SK-N-DZ (cell line): ENCODE data around the gene LIG3.
"Not testable (repeated sequence)": the region's sequence is repeated elsewhere in the genome, so short reads cannot be mapped to it uniquely, and the experiment has no call there.

Experiments
- DNase-seq: peaks from one replicate; pipeline ENCODE4 v3.0.0-alpha.2; 2015; ENCODE audit warnings: low spot score

Gene LIG3

GRCh38 chr17:35038453-35038852, 58.1 kb downstream of the LIG3 start:
- DNase-seq, result no peak

- DNase-seq, result no peak
Measured at GRCh38 chr17:35041390-35041789, 61.1 kb downstream of the LIG3 start.

GRCh38 chr17:35044181-35044580, 63.9 kb downstream of the LIG3 start:
- DNase-seq, result no peak

GRCh38 chr17:35045458-35045979, 65.2 kb downstream of the LIG3 start:
- not testable (repeated sequence) for DNase-seq

- DNase-seq, result no peak
Measured at GRCh38 chr17:35046245-35046644, 65.9 kb downstream of the LIG3 start.

GRCh38 chr17:35046740-35047283, 66.5 kb downstream of the LIG3 start:
- DNase-seq, result peak; percentile 12

- no peak for DNase-seq
Measured at GRCh38 chr17:35048685-35049379, 68.5 kb downstream of the LIG3 start.

- no peak for DNase-seq
Measured at GRCh38 chr17:35050170-35050569, 69.9 kb downstream of the LIG3 start.

- no peak for DNase-seq
Measured at GRCh38 chr17:35051183-35051578, 70.9 kb downstream of the LIG3 start.

- no peak for DNase-seq
Measured at GRCh38 chr17:35051579-35052240, 71.4 kb downstream of the LIG3 start.

GRCh38 chr17:35052241-35052610, 71.9 kb downstream of the LIG3 start:
- DNase-seq, result no peak

GRCh38 chr17:35052780-35053179, 72.5 kb downstream of the LIG3 start:
- DNase-seq, result no peak

- DNase-seq, result no peak
Measured at GRCh38 chr17:35053204-35053603, 72.9 kb downstream of the LIG3 start.

GRCh38 chr17:35056013-35056412, 75.7 kb downstream of the LIG3 start:
- DNase-seq, result no peak

- DNase-seq, result no peak
Measured at GRCh38 chr17:35057332-35057915, 77.1 kb downstream of the LIG3 start.
